ENCODE measurements around the gene TMEM179B. TPM values are rescaled to one million over a fixed set of nuclear protein-coding genes. Genes with fewer than 3 reads are reported as not detected.
A peak's percentile ranks its signal among the peaks of the same experiment; 100 is the strongest.

TMEM179B gene
- total and polyA plus RNA-seq, 4 donors = 21.1 to 81.4 (median 32.7) TPM

GRCh38 chr11:62753736-62754603, 33.2 kb upstream of the TMEM179B start, which contains the start of gene ZBTB3:
ZBTB3 (minus strand) TSS chr11:62754160; CDS start chr11:62753664, 496 bp downstream.
- Histone ChIP-seq H3K4me1 (ENCODE audit: control insufficient read depth in 4 of 4, insufficient read depth in 4 of 4, low read length in 3 of 4) (peaks cover 4 to 12% (median 9%) of the 10 kb centered on the region in 4 donors), H3K36me3 (ENCODE audit: control insufficient read depth in 4 of 4, insufficient read depth in 3 of 4, low read depth in 1 of 4, low read length in 3 of 4) (peaks cover 2 to 8% (median 4%) of the 10 kb centered on the region in 4 donors), H3K4me3 (ENCODE audit: low read depth in 1 of 3, low read length in 3 of 3) (peak within 1 kb of the TSS; percentile 72 to 93 (median 82)), H3K27me3 (ENCODE audit: control insufficient read depth in 4 of 4, insufficient read depth in 4 of 4, low read length in 3 of 4) (no peaks in the 10 kb centered on the region), H3K27ac (ENCODE audit: low read depth in 1 of 2, low read length in 2 of 2) (peak within 1 kb of the TSS; percentile 86 to 94), H3K9me3 (ENCODE audit: control insufficient read depth in 4 of 4, low read length in 3 of 4) (no peaks in the 10 kb centered on the region), H3K9ac (ENCODE audit: low read depth in 1 of 2, low read length in 2 of 2) (peak within 1 kb of the TSS; percentile 20 to 64)
- under 1% methylated on average over 47 of the region's 47 CpGs for WGBS
- no peak for TF ChIP-seq HNF4A (conservative IDR thresholded peaks at IDR 0.05)
- peak; percentile 12 for TF ChIP-seq CTCF (IDR thresholded peaks at IDR 0.05; ENCODE audit: low read depth, low read length, missing input control)
- peak in 1 of 2 donors; percentile 28 for TF ChIP-seq RAD21 (IDR thresholded peaks at IDR 0.05)
- TF ChIP-seq MAX (IDR thresholded peaks at IDR 0.05) = peak; percentile 43
- peak; percentile 88 to 94 for TF ChIP-seq GABPA (IDR thresholded peaks at IDR 0.05 in 1 of 2, conservative IDR thresholded peaks at IDR 0.05 in 1 of 2)
- no peak for TF ChIP-seq JUND (IDR thresholded peaks at IDR 0.05)
- TF ChIP-seq ZBTB33 (IDR thresholded peaks at IDR 0.05) = no peak
- peak; percentile 32 for TF ChIP-seq REST (IDR thresholded peaks at IDR 0.05)
- TF ChIP-seq FOXA2 (IDR thresholded peaks at IDR 0.05) = no peak
- peak; percentile 99 for TF ChIP-seq SP1 (IDR thresholded peaks at IDR 0.05)
- peak in 1 of 2 donors; percentile 13 for TF ChIP-seq RXRA (IDR thresholded peaks at IDR 0.05)
- TF ChIP-seq ATF3 (IDR thresholded peaks at IDR 0.05) = no peak
- peak; percentile 88 for TF ChIP-seq YY1 (IDR thresholded peaks at IDR 0.05)
- TF ChIP-seq HNF4G (IDR thresholded peaks at IDR 0.05) = no peak
- peak; percentile 63 for TF ChIP-seq TAF1 (conservative IDR thresholded peaks at IDR 0.05)
- TF ChIP-seq NR2F2 (IDR thresholded peaks at IDR 0.05) = peak; percentile 43
- TF ChIP-seq EGR1 (IDR thresholded peaks at IDR 0.05; ENCODE audit: low read depth in 2 of 2) = no peak
- no peak for TF ChIP-seq FOXA1 (IDR thresholded peaks at IDR 0.05)
- DNase-seq (ENCODE audit: low spot score) = peak; percentile 99

Measured in liver (tissue), 9 donors.